Right atrium auricular region (tissue), 2 donors: Measurements from ENCODE around the gene PRR23B. TPM values are rescaled to one million over a fixed set of nuclear protein-coding genes. Genes with fewer than 3 reads are reported as not detected.
A peak's percentile ranks its signal among the peaks of the same experiment; 100 is the strongest.

Source experiments
- DNase-seq: peaks from one replicate; pipeline ENCODE4 v3.0.0-alpha.2; 2019; ENCODE audit warnings: low spot score
- H3K27ac ChIP-seq, 2 donors: fragments of 200-600 bp; sonication (generic); 1 replicate in 1 of 2; 2 replicates in 1 of 2; pipeline ENCODE4 v1.5.1; 2016 to 2019
- H3K27me3 ChIP-seq, 2 donors: fragments of 200-600 bp; sonication (generic); one replicate each; pipeline versions ENCODE4 v1.5.1 to v1.6.0; 2017 to 2019
- H3K36me3 ChIP-seq: fragments of 200-600 bp; sonication (generic); one replicate; pipeline ENCODE4 v1.5.1; 2016
- H3K4me1 ChIP-seq, 2 donors: fragments of 200-600 bp; sonication (generic); one replicate each; pipeline versions ENCODE4 v1.5.1 to v1.6.0; 2017 to 2019
- H3K4me3 ChIP-seq, 2 donors: fragments of 200-600 bp; sonication (generic); 1 replicate in 1 of 2; 2 replicates in 1 of 2; pipeline ENCODE4 v1.5.1; 2017 to 2019; ENCODE audit warnings: mild to moderate bottlenecking in 1 of 2, moderate library complexity in 1 of 2
- H3K9me3 ChIP-seq, 2 donors: fragments of 200-600 bp; sonication (generic); one replicate each; pipeline ENCODE4 v1.5.1; 2019
- total RNA-seq, 2 donors: library from RNA; depleted of rRNA; stranded (reverse); fragments of >200 nt; gene quantifications; one replicate each; pipeline ENCODE4 v1.1.0, GENCODE V29; 2016
- TF ChIP-seq, protein P1 (sequence below), 2 donors: fragments of 200-600 bp; sonication (generic); IDR thresholded peaks; one replicate each; pipeline ENCODE4 v1.5.1; 2019; ENCODE audit warnings: antibody characterized with exemption in 2 of 2

The PRR23B gene
- total RNA-seq, 2 donors from 2014 or later: not detected

DNA sequence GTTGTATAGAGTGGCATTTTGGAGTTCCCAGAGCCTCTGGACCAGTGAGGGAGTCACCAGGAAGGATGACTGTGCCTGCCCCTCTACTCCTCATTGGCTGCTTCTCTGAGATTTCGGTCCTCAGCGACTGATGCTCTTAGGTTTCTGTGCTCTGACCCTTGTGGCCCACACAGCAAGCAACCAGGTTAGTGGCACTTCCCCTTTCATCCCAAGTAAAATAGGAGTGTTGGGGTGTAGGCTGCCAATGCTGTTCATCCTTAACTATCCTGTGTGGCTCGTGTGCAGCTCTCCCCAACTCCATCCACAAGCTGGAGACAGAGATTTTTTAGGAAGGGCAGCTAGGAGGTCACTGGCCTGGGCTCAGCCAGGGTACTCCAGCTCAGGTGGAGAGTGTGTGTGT lies 35.9 kb downstream of the PRR23B start:
- DNase-seq: no peak
- Histone ChIP-seq H3K36me3 (no peaks in the 10 kb centered on the region), H3K27ac (no peak overlapping the region), H3K4me1 (peaks cover 0 to 2% of the 10 kb centered on the region in 2 donors), H3K4me3 (no peak overlapping the region), H3K9me3 (no peaks in the 10 kb centered on the region), H3K27me3 (no peaks in the 10 kb centered on the region)
- TF ChIP-seq, protein P1, sequence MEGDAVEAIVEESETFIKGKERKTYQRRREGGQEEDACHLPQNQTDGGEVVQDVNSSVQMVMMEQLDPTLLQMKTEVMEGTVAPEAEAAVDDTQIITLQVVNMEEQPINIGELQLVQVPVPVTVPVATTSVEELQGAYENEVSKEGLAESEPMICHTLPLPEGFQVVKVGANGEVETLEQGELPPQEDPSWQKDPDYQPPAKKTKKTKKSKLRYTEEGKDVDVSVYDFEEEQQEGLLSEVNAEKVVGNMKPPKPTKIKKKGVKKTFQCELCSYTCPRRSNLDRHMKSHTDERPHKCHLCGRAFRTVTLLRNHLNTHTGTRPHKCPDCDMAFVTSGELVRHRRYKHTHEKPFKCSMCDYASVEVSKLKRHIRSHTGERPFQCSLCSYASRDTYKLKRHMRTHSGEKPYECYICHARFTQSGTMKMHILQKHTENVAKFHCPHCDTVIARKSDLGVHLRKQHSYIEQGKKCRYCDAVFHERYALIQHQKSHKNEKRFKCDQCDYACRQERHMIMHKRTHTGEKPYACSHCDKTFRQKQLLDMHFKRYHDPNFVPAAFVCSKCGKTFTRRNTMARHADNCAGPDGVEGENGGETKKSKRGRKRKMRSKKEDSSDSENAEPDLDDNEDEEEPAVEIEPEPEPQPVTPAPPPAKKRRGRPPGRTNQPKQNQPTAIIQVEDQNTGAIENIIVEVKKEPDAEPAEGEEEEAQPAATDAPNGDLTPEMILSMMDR (IDR thresholded peaks at IDR 0.05): no peak

DNA sequence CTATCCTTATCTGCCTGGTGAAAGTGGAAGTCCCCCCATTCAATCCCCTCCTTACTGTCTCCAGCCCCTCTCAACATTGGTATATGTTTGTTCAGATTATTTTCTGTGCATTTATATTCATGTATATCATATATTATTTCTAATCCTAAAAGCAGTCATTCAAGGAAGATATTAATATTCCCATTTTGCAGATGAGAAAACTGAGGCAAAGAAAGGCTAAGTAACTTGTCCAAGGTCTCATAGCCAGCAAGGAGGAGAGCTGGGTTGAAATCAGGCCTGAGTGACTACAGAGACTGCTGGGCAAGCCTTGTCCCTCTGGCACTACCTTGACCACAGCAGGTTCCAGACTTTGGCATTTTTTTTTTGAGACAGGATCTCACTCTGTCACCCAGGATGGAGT lies 44.7 kb downstream of the PRR23B start:
- peaks cover 0 to 7% of the 10 kb centered on the region in 2 donors for H3K4me1 ChIP-seq
- no peak for DNase-seq
- TF ChIP-seq, protein P1 (IDR thresholded peaks at IDR 0.05): no peak
- no peaks in the 10 kb centered on the region for H3K36me3 ChIP-seq
- no peak overlapping the region for H3K27ac ChIP-seq
- H3K27me3 ChIP-seq: no peaks in the 10 kb centered on the region
- H3K9me3 ChIP-seq: no peaks in the 10 kb centered on the region
- no peak overlapping the region for H3K4me3 ChIP-seq

GRCh38 chr3:138975351-138975750 lies 45.4 kb downstream of the PRR23B start:
- TF ChIP-seq, protein P1 (IDR thresholded peaks at IDR 0.05): no peak
- Histone ChIP-seq H3K4me3 (no peak overlapping the region), H3K27ac (no peak overlapping the region), H3K27me3 (no peaks in the 10 kb centered on the region), H3K36me3 (no peaks in the 10 kb centered on the region), H3K4me1 (peaks cover 0 to 7% of the 10 kb centered on the region in 2 donors), H3K9me3 (no peaks in the 10 kb centered on the region)
- DNase-seq: no peak

DNA sequence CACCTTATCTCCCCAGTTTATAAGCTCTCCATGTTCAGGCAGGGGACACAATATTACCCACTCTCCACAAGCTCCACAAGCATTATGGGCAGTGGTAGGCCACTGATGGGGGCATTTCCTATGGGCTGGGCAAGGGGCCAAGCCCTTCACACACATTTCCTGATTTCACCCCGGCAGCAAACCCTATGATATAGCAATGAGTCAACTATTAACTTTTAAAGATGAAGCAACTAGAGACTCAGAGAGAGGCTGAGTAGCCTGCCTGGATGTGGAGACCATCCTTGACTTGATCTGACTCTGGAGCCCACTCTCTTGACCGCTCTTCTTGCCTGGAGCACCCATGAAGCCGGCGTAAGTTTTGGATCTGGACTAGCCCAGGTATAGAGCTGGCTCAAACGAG lies 46.3 kb downstream of the PRR23B start:
- DNase-seq: peak; percentile 50
- TF ChIP-seq, protein P1 (IDR thresholded peaks at IDR 0.05): no peak
- H3K4me1 ChIP-seq: peaks cover 0 to 1% of the 10 kb centered on the region in 2 donors
- no peak overlapping the region for H3K4me3 ChIP-seq
- no peaks in the 10 kb centered on the region for H3K9me3 ChIP-seq
- H3K27me3 ChIP-seq: no peaks in the 10 kb centered on the region
- H3K36me3 ChIP-seq: no peaks in the 10 kb centered on the region
- no peak overlapping the region for H3K27ac ChIP-seq

DNA sequence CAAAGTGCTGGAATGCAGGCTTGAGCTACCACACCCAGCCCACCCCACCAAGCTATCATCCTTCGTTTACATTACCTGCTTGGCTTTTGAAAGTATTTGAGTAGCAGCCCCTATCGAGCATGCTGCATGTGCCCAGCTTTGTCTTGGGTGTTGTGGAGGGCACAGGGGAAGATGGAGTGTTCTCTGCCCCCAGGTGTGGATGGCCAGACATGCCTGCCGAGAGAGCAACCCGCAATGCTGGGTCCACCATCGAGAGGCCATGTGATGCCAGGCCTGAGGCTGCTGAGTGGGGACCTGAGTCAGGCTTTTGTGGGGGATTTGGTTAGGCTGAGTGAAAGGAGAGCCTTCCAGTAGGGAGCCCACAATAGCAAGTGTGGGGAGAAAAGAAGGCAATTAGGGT lies 47.8 kb downstream of the PRR23B start:
- Histone ChIP-seq H3K9me3 (no peaks in the 10 kb centered on the region), H3K27ac (no peak overlapping the region), H3K4me3 (no peak overlapping the region), H3K36me3 (no peaks in the 10 kb centered on the region), H3K4me1 (no peaks in the 10 kb centered on the region), H3K27me3 (no peaks in the 10 kb centered on the region)
- no peak for DNase-seq
- TF ChIP-seq, protein P1 (IDR thresholded peaks at IDR 0.05): no peak

GRCh38 chr3:138971766-138972320 lies 48.9 kb downstream of the PRR23B start:
- no peaks in the 10 kb centered on the region for H3K27me3 ChIP-seq
- H3K9me3 ChIP-seq: no peaks in the 10 kb centered on the region
- no peak overlapping the region for H3K27ac ChIP-seq
- no peaks in the 10 kb centered on the region for H3K4me1 ChIP-seq
- H3K36me3 ChIP-seq: no peaks in the 10 kb centered on the region
- TF ChIP-seq, protein P1 (IDR thresholded peaks at IDR 0.05): no peak
- no peak overlapping the region for H3K4me3 ChIP-seq
- peak; percentile 50 for DNase-seq
